HAP-1 (cell line): ENCODE results near the gene GRK4.
A peak's percentile ranks its signal among the peaks of the same experiment; 100 is the strongest.
"Not testable (repeated sequence)": the region's sequence is repeated elsewhere in the genome, so short reads cannot be mapped to it uniquely, and the experiment has no call there.

Experiments used
- DNase-seq, 2 experiments: peaks; one replicate each; pipeline ENCODE4 v3.0.0-alpha.2; 2016 to 2020; ENCODE audit warnings: low spot score in 2 of 2
- H3K27me3 ChIP-seq: fragments of 250-450 bp; sonication (Bioruptor Pico); 2 replicates; pipeline ENCODE4 v1.5.1; 2020; ENCODE audit warnings: low read depth, mild to moderate bottlenecking, moderate library complexity
- H3K36me3 ChIP-seq: fragments of 250-450 bp; sonication (Bioruptor Pico); replicated peaks from 2 replicates; pipeline ENCODE4 v1.5.1; 2020; ENCODE audit warnings: mild to moderate bottlenecking
- H3K4me1 ChIP-seq: fragments of 250-450 bp; sonication (Bioruptor Pico); 2 replicates; pipeline ENCODE4 v1.5.1; 2020; ENCODE audit warnings: mild to moderate bottlenecking
- H3K4me3 ChIP-seq: fragments of 250-450 bp; sonication (Bioruptor Pico); 2 replicates; pipeline ENCODE4 v1.5.1; 2020; ENCODE audit warnings: mild to moderate bottlenecking, moderate library complexity
- H3K9me3 ChIP-seq: fragments of 250-450 bp; sonication (Bioruptor Pico); 2 replicates; pipeline ENCODE4 v1.5.1; 2020; ENCODE audit warnings: mild to moderate bottlenecking, moderate library complexity
- in situ Hi-C: fragments of 300-500 bp; cut with MboI; formaldehyde crosslinking; loops from 3 replicates; pipeline ENCODE4 v1.14.3; 2020; ENCODE audit warnings: low sequenced_read_pairs, inconsistent platforms, mixed read lengths

GRK4 gene

DNA sequence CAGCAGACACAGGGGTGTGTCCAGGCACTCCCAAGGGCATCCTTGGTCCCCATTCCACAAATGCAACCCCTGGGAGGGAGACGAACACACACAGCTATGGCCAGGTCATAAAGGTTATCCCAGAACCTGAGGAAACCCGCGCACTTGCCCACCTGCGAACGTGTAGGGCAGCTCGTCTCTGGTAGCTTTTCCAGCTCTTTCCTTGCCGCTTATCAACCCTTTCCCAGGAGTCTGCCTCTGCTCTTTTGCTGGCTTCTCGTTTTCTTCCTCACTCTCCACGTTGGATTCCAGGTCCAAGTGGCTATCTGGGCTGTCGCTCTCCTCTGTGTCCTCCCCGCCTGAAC is 13.6 kb upstream of the GRK4 start:
- H3K36me3 ChIP-seq = peaks cover 92% of the 10 kb centered on the region

DNA sequence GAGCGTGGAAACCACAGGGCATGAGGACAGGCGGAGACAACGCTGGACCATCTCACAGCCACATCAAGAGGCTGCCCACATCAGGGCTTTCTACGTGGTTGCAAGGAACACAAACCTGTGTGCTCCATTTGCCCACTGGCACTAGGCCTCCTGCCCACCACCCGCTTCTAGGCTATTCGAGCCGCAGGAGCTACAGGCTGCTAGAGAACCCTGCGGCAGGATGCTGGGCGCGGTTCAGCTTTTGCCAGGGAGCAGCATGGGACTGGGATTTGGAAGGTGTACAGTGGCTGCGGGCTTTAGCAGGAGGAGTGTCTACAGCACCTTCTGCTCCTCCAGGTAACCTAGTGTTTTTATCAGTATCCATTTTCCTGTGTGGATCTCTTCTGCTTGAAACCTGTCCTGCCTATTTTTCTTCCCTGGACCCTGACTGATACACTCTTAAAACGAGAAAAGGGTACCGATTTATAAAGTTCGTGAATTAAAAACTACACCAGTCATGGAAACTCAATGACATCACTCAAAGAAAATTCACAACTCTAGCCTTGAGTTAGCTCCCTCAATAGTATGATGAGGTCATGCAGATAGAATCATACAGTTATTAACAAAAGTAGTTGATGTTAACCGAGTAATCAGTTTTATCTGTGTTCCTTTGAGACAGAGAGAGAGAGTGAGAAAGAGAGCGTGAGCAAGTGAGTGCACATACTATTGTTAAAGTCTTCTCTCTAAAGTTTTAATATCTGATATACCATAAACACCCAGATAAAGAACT is 13.0 kb upstream of the GRK4 start:
- in situ Hi-C loops = no loop called here
- no peak overlapping the region for H3K4me3 ChIP-seq
- H3K9me3 ChIP-seq = no peaks in the 10 kb centered on the region
- H3K4me1 ChIP-seq = no peaks in the 10 kb centered on the region
- H3K27me3 ChIP-seq = no peaks in the 10 kb centered on the region
- peaks cover 87% of the 10 kb centered on the region for H3K36me3 ChIP-seq
- DNase-seq = no peak

More for the DNA sequence above, 13.6 kb upstream of the GRK4 start:
- DNase-seq = peak in 1 of 2 experiments; percentile 5
- Histone ChIP-seq H3K9me3 (no peaks in the 10 kb centered on the region), H3K4me1 (no peaks in the 10 kb centered on the region), H3K4me3 (no peak overlapping the region), H3K27me3 (no peaks in the 10 kb centered on the region)
- in situ Hi-C loops = no loop called here

DNA sequence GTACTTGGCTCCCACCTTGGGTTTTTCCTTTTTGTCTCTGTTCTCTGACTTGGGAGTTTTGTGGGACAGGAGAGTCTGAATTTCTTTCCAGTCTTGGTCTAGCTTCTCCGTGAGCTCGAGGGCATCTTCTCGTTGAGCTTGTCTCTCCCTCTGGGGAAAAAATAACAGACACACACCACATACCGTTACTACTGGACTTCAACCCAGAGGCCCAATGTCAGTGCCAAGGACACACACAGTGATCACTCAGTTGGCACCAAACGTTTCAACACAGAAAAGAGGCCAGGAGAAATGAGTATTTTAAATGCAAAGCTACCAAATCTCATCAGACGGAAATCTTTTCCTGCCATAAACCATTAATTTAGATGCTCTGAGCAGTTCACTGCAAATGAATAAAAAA is 9.9 kb upstream of the GRK4 start:
- no peaks in the 10 kb centered on the region for H3K27me3 ChIP-seq
- in situ Hi-C loops = no loop called here
- no peak overlapping the region for H3K4me3 ChIP-seq
- no peak for DNase-seq
- peaks cover 94% of the 10 kb centered on the region for H3K36me3 ChIP-seq
- no peaks in the 10 kb centered on the region for H3K4me1 ChIP-seq
- no peaks in the 10 kb centered on the region for H3K9me3 ChIP-seq

DNA sequence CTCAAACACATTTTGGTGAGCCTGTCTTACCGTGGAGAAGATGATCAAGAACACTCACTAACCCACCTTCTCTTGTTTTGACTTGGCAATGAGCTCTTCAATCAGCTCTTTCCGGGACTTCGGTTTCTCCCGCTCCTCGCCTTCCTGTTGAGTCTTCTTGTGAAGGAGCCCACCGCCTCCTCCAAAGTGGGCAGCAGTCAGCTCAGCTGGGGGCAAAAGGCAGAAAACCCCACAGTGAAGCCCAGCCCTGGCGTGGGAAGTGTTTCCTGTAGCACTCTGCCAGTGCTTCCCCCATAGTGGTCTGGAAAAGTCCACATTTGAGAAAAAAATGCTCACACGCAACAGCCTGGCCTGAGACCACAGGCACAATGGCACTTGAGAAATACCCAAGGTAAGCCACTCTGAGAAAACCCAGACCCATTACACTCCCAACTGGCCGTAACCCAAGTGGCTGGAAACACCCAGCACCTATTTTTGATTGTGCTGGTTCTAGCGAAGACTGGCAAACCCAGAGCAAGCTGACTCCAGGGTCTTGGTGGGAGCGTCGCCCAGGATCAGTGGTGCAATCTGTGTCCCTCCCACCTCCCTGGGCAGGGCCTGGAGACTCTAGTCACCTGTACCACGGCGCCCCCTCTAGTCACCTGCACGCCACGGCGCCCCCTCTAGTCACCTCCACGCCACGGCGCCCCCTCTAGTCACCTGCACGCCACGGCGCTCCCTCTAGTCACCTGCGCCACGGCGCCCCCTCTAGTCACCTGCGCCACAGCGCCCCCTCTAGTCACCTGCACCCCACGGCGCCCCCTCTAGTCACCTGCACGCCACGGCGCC is 8.8 kb upstream of the GRK4 start:
- Histone ChIP-seq H3K27me3 (no peaks in the 10 kb centered on the region), H3K4me3 (no peak overlapping the region), H3K36me3 (peaks cover 89% of the 10 kb centered on the region), H3K9me3 (no peaks in the 10 kb centered on the region), H3K4me1 (no peaks in the 10 kb centered on the region)
- in situ Hi-C loops = no loop called here
- peak in 1 of 2 experiments; percentile 51 for DNase-seq

DNA sequence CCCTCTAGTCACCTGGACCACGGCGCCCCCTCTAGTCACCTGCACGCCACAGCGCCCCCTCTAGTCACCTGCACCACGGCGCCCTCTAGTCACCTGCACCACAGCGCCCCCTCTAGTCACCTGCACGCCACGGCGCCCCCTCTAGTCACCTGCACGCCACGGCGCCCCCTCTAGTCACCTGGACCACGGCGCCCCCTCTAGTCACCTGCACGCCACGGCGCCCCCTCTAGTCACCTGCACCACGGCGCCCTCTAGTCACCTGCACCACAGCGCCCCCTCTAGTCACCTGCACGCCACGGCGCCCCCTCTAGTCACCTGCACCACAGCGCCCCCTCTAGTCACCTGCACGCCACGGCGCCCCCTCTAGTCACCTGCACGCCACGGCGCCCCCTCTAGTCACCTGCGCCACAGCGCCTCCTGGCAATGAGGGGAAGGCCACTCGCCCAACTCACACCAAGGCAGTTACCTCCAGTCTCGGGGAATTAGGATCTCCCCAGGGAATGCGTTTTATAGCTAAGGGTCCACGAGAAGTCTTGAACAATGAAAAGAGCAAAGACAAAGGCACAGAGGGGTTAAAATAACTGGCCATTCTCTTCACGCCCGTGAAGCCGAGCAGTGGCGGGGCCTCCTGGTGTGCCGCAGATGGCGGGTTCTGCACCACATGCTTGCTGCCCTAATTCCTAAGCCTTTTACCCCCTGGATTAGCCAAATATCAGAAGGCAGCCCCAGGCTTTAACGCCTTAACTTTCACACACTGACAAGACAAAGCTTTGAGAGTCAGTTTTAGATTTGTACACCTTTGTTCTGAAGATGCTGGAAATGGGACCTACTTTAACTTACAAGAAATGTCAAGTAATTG is 8.0 kb upstream of the GRK4 start:
- in situ Hi-C loops, DNase-seq, H3K4me3 ChIP-seq, H3K9me3 ChIP-seq, H3K27me3 ChIP-seq, H3K4me1 ChIP-seq: not testable (repeated sequence)
- peaks cover 89% of the 10 kb centered on the region for H3K36me3 ChIP-seq

DNA sequence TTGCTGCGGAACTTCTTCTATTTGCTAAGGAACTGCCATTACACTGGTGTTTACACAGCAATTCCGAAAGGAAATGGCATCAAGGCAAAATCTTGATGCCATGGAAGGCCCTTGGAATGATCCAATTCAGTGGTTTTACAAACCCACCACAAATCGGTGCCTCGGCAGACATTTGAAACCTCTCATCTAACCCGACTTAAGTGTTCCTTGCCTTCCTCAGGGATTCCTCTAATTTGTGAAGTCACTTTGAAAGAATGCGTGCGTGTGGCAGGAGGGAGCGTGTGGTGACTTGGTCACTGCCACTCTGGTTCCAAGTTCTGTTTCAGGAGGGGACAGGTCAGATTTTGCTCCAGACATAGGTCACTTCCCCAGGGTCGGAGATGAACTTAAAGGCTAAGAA is 4.9 kb upstream of the GRK4 start:
- no peak for DNase-seq
- in situ Hi-C loops = no loop called here
- Histone ChIP-seq H3K4me1 (no peaks in the 10 kb centered on the region; the same call in 1 of the 2 replicates), H3K9me3 (no peaks in the 10 kb centered on the region), H3K4me3 (no peak overlapping the region), H3K36me3 (peaks cover 68% of the 10 kb centered on the region), H3K27me3 (no peaks in the 10 kb centered on the region)

DNA sequence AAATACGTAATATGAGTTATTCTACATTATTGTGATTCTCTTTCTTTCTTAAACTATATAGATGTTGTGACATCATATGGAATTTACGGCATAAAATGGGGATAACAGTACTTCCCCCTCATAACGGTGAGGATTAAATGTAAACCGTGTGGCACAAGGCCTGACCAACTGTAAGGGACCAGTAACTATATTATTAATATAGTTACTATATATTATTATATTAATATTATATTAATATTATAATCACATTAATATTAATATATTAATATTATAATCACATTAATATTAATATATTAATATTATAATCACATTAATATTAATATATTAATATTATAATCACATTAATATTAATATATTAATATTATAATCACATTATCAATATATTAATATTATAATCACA is 2.9 kb upstream of the GRK4 start:
- peaks cover 10% of the 10 kb centered on the region for H3K4me1 ChIP-seq
- in situ Hi-C loops, H3K9me3 ChIP-seq, DNase-seq, H3K4me3 ChIP-seq, H3K27me3 ChIP-seq: not testable (repeated sequence)
- peaks cover 54% of the 10 kb centered on the region for H3K36me3 ChIP-seq

DNA sequence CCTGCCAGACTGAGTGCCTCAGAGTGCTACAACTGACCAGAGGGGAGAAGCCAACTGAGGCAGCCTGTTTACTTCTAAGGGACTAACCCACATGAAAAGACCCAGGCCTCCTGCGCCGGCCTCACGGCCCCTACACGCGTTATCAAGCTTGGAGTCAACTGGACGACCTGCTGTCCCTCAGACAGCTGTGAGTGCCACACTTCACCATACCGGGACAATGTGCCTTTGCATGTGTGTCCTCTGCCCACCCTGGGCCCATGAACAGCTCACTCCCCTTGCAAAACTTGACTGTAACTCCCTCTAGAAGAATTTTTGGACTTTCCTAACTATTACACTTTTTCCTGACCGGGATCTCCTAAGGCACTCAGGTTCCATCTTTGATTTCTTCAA is 2.0 kb upstream of the GRK4 start:
- in situ Hi-C loops = no loop called here
- DNase-seq = peak; percentile 38 to 72
- peak overlapping the region; percentile 56 for H3K4me3 ChIP-seq
- peaks cover 10% of the 10 kb centered on the region for H3K4me1 ChIP-seq
- H3K27me3 ChIP-seq = no peaks in the 10 kb centered on the region
- peaks cover 45% of the 10 kb centered on the region for H3K36me3 ChIP-seq
- H3K9me3 ChIP-seq = no peaks in the 10 kb centered on the region

DNA sequence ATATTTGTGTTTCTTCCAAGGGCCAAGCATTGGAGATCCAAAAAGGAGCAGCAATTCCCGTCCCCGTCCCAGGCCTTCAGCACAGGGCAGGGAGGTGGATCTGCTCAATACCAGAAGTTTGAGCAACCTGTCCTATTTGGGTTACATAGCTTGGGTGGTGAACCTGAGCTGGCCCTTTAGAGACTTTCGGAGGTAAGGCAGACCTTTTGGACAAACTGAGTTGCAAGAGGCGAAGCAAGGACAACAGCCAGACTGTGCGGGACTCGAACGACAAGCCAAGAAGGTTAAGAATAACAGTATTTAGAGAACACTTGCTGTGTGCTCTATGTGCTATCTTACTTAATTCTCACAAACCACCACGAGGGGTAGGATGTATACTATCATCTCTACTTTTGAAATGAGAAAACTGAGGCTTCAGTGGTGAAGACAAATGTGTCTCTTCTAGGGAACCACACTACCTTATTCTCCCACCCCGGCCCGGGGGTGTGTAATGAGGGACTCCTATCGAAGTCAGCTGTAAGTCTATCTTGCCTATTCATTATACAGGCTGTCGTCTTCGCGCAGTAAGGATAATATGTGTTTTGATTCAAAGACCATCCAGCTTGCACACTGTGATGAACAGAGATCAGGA is 1.4 kb upstream of the GRK4 start:
- Histone ChIP-seq H3K9me3 (no peaks in the 10 kb centered on the region), H3K4me1 (peaks cover 10% of the 10 kb centered on the region), H3K27me3 (no peaks in the 10 kb centered on the region), H3K36me3 (peaks cover 39% of the 10 kb centered on the region), H3K4me3 (peak overlapping the region; percentile 56)
- peak in 1 of 2 experiments; percentile 39 for DNase-seq
- in situ Hi-C loops = no loop called here

DNA sequence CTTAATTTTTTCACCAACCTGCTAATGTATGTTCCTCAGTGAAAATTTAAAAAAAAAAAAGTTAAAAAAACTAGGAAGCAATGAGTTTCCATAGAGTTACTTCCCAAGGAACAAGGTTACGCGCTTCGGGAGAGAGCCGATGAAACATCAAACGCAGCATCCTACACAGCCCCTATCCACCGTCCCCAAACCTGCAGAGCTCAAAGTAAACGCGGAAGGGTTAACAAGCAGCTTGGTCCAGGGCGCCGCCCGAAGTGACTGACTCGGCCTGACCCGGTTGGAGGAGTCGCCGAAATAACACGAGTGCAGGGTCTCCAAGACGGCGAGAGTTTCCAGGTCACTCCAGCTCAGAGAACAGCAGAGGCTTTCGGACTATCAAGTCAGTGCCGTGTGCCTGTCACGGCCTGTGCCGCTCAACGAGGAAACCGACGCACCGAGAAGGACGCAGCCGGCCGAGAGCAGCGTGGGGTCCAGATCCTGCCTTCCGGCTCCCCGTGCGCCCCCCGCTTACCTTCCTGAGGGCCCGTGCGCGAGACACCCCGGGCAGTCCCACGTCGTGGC is 677 bp upstream of the GRK4 start:
- peak in 1 of 2 experiments; percentile 61 for DNase-seq
- peaks cover 10% of the 10 kb centered on the region for H3K4me1 ChIP-seq
- in situ Hi-C loops = no loop called here
- peaks cover 32% of the 10 kb centered on the region for H3K36me3 ChIP-seq
- H3K27me3 ChIP-seq = no peaks in the 10 kb centered on the region
- H3K9me3 ChIP-seq = no peaks in the 10 kb centered on the region
- peak overlapping the region; percentile 56 for H3K4me3 ChIP-seq

DNA sequence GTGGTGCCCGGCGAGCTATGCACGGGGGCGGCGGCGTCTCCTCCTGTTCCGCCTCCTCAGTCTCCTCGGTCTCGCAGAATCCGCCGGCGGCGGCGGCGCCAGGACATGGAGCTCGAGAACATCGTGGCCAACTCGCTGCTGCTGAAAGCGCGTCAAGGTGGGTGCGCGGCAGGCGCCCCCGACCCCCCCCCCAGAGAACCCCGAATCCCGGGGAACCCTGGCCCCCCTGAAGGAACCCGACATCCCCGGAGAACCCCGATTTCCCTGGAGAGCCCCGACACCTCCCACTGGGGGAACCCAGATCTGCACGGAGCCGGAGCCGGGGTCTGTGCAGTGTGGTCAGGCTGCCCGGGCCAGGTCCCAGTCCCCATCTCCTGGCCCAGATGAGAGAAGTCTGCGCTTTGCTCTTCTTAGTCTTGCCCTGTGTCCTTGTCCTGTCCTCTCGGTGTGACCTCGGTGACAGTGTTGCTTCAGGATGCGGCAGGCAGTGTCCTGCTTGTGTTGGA is 648 bp downstream of the GRK4 start:
- DNase-seq = peak in 1 of 2 experiments; percentile 42
- in situ Hi-C loops = no loop called here
- H3K4me3 ChIP-seq = peak overlapping the region; percentile 56

DNA sequence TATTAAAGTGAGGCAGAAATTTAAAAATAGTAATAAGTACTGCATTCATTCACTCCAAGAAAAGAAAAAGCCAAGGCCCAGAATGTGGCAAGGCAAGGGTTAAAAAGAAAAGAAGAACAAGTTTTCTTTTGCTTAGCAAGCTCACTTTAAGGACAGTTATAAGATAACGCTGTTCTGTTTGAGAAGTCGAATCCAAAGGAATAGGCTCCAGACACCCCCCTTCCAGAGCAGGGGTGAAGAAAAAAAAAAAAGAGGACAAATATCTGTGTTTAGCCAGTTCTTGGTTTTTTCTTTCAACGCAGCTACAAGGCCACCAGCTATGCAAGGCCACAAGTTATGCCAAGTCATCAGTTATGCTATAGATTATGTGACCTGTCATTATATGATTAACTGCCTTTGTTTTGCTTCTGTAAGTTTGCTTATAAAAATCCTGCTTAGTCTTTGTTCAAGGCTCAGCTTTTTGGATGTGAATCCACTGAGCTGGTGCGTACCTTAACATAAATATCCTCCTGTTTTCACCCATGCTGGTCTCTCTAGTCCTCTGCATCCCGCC is 1.4 kb downstream of the GRK4 start:
- H3K4me3 ChIP-seq = peak overlapping the region; percentile 56
- no peaks in the 10 kb centered on the region for H3K9me3 ChIP-seq
- in situ Hi-C loops = no loop called here

More for the DNA sequence above, 648 bp downstream of the GRK4 start:
- no peaks in the 10 kb centered on the region for H3K9me3 ChIP-seq
- peaks cover 10% of the 10 kb centered on the region for H3K4me1 ChIP-seq
- H3K27me3 ChIP-seq = no peaks in the 10 kb centered on the region
- peaks cover 20% of the 10 kb centered on the region for H3K36me3 ChIP-seq

More for the DNA sequence above, 1.4 kb downstream of the GRK4 start:
- DNase-seq = no peak
- no peaks in the 10 kb centered on the region for H3K27me3 ChIP-seq
- peaks cover 15% of the 10 kb centered on the region for H3K36me3 ChIP-seq
- peaks cover 10% of the 10 kb centered on the region for H3K4me1 ChIP-seq
